Bone marrow (tissue), 2 donors: Measurements from ENCODE around the gene PMAIP1.
A peak's percentile ranks its signal among the peaks of the same experiment; 100 is the strongest.

Experiments used
- DNase-seq, 2 donors: peaks; one replicate each; lab custom pipeline; 2025; lab: John Stamatoyannopoulos, UW

PMAIP1 gene

GRCh38 chr18:59912007-59912550 is 12.3 kb downstream of the PMAIP1 start:
- DNase-seq: no peak

GRCh38 chr18:59915606-59916005 is 15.8 kb downstream of the PMAIP1 start:
- DNase-seq: no peak

DNA sequence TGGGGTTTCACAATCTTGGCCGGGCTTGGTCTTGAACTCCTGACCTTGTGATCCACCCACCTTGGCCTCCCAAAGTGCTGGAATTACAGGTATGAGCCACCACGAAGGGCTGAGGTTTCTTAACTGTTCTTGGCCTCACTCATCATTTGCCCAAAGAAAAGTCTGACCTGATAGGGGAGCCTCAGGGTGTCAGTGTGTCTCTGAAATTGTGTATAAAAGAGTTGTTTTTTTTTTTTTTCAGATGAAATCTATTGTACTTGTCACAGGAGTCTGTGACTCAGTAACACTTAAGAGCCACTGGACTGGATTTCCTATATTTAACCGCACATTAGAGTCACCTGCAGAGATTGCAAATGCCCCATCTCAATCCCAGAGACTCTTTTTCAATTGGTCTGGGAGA is 16.9 kb downstream of the PMAIP1 start:
- no peak for DNase-seq

DNA sequence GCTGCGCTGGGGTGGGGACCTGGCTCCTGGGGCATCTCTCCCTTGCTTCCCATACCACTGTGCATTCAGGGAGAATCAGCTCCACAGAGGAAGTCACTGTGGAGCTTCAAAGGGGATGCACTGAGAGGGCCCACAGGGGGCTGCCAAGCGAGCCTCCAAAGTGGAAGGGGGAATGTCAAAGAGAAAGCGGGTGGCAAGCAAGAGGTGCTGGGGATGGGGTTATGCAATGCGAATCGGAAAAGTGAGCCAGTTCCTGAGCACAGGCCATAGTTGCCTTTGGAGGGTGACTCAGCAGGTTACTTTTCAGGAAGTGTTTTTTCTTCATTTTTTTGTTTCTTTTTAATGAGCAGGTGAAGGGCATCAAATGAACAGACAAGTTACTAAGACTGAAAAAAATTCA is 17.6 kb downstream of the PMAIP1 start:
- peak; percentile 22 to 88 for DNase-seq

DNA sequence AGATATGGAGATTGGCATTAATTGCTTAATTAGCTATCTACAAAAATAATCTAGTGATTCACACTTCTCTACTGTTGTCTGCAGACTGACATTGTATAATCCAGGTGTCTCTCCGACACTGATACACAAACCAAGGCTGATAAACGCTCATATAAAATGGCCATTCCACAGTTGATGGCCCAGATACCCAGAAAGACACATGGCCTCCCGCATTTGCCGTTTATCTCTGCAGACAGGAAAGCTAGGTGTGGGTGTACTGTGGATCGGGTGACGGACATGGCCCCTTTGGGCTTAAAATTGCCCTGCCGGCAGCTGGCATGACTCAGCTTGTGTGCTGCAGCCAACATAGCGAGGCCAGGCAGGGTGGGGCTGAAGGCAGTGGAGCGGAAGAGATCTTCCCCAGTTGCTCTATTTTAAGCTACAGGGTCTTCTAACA is 18.5 kb downstream of the PMAIP1 start:
- DNase-seq: peak; percentile 15 to 72

DNA sequence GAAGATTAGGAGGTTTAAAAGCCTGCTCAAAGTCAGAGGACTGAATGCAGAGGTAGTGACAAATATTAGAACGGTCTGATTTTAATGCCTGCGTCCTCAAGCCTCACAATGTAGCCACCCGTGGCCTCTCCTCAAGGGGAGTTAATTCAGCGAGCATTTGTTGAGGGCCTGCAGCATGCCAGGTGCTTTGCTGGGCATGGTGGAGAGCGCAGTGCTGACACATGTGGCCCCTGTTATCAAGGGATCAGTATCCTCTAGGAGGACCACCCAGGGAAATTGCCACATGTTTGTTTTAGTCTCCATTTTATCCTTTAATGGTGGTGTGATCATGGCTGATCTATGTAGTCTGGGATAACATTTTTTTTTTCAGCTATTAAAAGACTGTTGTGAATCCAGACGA is 19.2 kb downstream of the PMAIP1 start:
- DNase-seq: no peak

- peak in 1 of 2 donors; percentile 81 for DNase-seq
These were observed 21.6 kb downstream of the PMAIP1 start for GRCh38 chr18:59921384-59921891.

DNA sequence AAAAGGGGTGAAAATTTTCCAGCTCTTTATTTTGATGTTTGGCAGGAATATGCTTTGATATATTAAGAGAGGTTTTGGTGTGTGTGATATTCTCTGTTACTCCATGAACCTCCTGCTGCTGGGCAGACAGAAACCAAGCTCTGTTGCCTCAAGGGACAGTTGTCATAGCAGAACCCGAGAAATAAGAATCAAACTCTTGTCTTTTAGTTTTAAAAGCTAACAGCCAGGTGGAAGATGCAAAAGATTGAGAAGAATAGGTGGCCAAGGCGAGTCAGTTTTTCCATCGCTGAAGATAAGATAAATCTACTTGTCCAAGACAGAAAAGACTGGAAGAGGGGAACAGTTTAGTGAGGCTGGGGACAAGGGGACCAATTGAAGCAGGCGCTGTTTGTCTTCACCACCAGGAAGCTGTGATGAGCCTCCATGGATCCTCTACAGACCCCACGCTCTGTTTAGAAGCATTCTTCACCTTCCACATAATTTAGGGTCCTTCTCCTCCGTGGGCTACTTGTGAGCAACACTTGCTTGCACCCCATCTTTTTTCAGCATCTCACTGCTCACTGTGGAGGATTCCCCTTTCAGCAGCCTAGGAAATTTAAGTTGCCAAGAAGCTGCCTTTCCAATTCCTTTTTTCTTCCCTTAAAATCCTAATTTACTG is 23.9 kb downstream of the PMAIP1 start:
- no peak for DNase-seq

DNA sequence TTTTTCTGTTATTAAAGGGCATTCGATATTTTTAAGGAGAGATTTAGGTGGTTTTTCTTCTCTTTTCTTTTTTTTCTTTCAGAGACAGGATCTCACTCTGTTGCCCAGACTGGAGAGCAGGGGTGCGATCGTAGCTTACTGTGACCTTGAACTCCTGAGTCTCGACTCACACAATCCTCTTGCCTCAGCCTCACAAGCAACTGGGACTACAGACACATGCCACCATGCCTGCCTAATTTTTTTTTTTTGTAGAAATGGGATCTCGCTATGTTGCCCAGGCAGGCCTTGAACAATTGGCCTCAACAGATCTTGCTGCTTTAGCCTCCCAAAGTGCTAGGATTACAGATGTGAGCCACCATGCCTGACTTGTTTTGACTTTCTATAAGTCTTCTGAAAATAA is 26.3 kb downstream of the PMAIP1 start:
- no peak for DNase-seq

GRCh38 chr18:59927246-59927825 is 27.5 kb downstream of the PMAIP1 start:
- peak in 1 of 2 donors; percentile 68 for DNase-seq

DNA sequence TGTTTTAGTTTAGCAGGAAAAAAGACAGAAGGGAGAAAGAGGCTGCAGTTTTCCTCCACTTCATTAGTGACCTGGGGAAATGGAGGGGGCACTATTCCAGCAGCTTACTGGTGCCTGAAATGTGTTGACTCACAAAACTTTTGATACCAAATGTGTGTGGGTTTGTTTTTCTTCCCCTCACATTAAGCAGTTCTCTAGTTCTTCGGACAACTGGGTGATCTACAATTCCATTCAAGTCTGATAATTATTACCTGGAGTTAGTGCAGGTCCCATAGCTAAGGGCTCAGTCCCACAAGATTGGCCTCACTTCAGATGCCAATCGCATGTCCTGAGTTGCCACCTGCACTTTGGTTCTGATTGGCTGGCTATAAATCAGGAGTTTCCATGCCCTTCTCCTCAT is 28.4 kb downstream of the PMAIP1 start:
- DNase-seq: no peak

DNA sequence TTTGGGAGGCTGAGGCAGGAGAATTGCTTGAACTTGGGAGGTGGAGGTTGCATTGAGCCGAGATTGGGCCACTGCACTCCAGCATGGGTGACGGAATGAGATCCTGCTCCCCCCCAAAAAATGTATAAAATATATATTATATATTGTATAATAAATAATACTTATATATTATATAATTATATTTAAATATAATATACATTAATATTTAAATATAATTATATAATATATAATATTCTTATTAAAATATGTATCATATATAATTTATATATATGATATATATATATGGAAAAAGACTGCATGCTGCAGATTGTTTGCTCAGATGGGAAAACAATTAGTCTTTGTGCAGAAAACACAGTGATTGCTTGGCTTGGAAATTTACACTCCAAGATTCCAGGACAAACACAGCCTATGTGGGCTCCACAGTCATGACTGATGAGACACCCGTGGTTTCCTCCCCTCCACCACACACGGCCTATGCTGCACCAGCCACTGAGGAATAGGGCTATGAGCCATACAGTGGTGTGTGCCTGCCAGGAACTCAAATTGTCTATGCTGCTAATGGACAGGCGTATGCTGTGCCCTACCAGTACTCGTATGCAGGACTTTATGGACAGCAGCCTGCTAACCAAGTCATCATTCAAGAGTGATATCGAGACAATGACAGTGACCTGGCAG is 30.0 kb downstream of the PMAIP1 start:
- DNase-seq: no peak

DNA sequence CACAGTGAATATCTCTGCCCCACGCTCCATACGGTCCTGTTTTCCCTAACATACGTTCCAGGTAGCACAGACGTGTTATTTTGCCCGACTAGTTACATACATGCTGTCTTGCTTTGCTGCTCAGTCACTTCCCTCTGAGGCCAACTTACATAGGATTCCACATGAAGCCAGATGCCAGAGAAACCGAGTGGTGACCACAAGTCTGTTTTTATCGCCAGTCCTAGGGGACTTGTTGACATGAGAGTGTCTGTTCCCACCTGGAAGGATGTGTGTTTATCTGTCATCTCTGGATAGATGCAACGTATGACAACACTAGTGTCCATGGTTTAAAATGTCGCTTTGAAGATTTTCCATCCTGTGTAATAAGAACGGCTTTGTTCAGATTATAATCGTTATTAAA is 32.6 kb downstream of the PMAIP1 start:
- DNase-seq: no peak

- no peak for DNase-seq
These were observed 38.9 kb downstream of the PMAIP1 start for GRCh38 chr18:59938676-59939075.

DNA sequence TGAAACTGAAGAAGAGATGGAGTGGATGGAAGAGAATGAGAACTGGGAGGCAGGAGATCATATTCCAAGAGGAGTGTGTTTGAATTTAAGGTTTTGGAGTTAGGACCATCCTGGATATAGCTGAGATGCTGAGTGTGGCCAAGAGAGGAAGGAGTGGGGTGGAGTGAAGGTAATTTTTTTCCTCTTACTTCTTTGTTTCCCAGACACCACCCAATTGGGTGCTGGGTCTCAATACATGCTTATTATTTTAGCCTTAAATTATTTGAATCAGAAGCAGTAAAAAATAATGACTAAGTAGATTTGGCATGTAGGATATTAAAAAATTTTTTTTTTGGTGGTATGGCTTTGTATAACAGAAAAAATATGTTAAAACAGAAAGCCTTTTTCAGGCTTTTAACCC is 39.3 kb downstream of the PMAIP1 start:
- no peak for DNase-seq

GRCh38 chr18:59940068-59940467 is 40.3 kb downstream of the PMAIP1 start:
- DNase-seq: no peak

DNA sequence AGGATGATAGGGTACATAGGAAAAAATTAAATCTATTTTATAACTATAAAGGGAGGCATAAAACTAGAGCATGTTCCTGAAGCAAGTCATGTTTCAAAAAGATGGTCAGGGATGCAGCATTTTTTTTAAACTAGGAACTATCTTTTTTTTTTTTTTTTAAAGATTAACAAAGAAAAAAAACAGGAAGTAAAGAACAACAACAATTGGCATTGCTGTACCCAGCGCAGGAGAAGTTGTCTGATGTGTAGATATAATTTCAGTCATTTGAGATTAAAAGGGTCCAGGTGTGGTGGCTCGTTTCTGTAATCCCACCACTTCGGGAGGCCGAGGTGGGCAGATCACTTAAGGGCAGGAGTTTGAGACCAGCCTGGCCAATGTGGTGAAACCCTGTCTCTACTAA is 41.5 kb downstream of the PMAIP1 start:
- peak in 1 of 2 donors; percentile 13 for DNase-seq

GRCh38 chr18:59942601-59943000 is 42.8 kb downstream of the PMAIP1 start:
- DNase-seq: peak in 1 of 2 donors; percentile 65

- DNase-seq: no peak
These were observed 45.7 kb downstream of the PMAIP1 start for GRCh38 chr18:59945544-59945943.

DNA sequence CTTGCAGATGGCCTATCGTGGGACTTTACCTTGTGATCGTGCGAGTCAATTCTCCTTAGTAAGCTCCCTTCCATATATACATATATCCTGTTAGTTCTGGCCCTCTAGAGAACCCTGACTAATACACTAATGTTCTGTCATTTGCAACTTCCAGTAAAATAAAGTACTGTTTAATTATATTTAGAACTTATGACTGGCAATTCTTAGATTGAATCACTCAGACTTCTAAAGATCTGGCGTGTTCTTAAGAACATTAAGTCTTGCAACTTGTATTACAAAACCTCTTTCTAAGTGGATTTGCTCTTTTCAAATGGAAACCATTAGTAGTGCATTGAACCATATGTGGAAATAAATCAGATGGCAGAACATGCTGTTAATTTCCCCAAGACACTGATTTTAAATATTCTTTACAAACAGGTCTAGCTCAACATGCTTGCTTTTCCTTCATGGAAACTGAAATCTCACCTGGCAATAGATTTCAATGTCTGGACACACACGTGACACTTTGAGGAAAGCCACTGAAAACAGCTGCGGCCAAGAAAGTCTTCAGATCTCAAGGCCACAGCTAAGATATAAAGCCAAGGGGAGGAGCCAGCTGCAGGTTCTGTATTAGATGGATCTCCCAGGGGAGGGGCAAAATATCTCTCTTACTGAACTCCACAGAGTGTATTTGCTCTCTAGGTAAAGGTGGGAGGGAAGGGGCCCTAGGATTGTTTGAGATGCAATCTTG is 50.6 kb downstream of the PMAIP1 start:
- DNase-seq: no peak

GRCh38 chr18:59951591-59951990 is 51.8 kb downstream of the PMAIP1 start:
- no peak for DNase-seq

DNA sequence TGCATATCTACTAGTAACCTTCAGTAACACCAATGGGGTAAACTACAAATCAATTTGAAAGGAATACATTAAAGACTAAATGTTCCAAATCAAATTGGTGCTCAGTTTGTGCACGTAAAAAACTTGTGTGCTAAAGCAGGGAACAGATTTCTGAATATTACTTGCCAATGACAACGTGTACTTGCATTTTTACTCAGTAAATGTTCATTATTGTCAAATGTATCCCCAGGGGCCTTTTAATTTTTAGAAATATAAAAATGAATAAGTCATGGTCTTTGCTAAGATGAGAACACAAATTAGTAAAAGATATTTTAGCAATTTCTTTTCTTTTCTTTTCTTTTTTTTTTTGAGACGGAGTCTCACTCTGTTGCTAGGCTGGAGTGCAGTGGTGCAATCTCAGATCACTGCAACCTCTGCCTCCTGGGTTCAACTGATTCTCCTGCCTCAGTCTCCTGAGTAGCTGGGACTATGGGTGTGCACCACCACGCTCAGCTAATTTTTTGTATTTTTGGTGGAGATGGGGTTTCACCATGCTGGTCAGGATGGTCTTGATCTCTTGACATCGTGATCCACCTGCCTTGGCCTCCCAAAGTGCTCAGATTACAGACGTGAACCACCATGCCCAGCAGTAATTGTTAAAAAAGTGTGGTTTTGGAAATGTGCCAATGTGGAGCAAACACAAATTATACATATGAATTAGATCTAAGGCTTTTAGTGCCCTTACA is 52.6 kb downstream of the PMAIP1 start:
- DNase-seq: no peak
